GM12801 (cell line): ENCODE data around the gene RPL41.

Experiments used
- CTCF ChIP-seq: IDR thresholded peaks from one replicate; pipeline ENCODE4 v1.5.1; 2011; ENCODE audit warnings: control low read depth; ENCODE audit not compliant: insufficient read length; ENCODE audit errors: extremely low read depth

Gene RPL41

GRCh38 chr12:56155256-56155845 is 38.9 kb downstream of the RPL41 start:
- TF ChIP-seq CTCF: no peak

- no peak for TF ChIP-seq CTCF
Measured at GRCh38 chr12:56157201-56158028, 41.0 kb downstream of the RPL41 start.

- TF ChIP-seq CTCF: no peak
Measured at GRCh38 chr12:56158029-56158925, 41.8 kb downstream of the RPL41 start, which contains the start of gene MYL6. Gene MYL6 (plus strand): TSS chr12:56158359. CDS start chr12:56158402, 43 bp downstream.

GRCh38 chr12:56158926-56159461 is 42.6 kb downstream of the RPL41 start:
- no peak for TF ChIP-seq CTCF

GRCh38 chr12:56159482-56160192 is 43.2 kb downstream of the RPL41 start:
- no peak for TF ChIP-seq CTCF

- TF ChIP-seq CTCF: no peak
Measured at GRCh38 chr12:56160193-56160763, 43.8 kb downstream of the RPL41 start.
